Ascending aorta (tissue), 2 donors: Measurements from ENCODE around the gene RABGAP1L. TPM values are rescaled to one million over a fixed set of nuclear protein-coding genes. Genes with fewer than 3 reads are reported as not detected.

Experiments
- DNase-seq, 2 donors: peaks; one replicate each; pipeline ENCODE4 v3.0.0-alpha.2; 2019; ENCODE audit warnings: low spot score in 2 of 2
- H3K27ac ChIP-seq, 2 donors: fragments of 200-600 bp; sonication (generic); one replicate each; pipeline ENCODE4 v1.5.1; 2016 to 2017; ENCODE audit warnings: mild to moderate bottlenecking in 1 of 2
- H3K27me3 ChIP-seq: fragments of 200-600 bp; sonication (generic); one replicate; pipeline ENCODE4 v1.5.1; 2017
- H3K36me3 ChIP-seq, 2 donors: fragments of 200-600 bp; sonication (generic); one replicate each; pipeline ENCODE4 v1.5.1; 2016
- H3K4me1 ChIP-seq, 2 donors: fragments of 200-600 bp; sonication (generic); one replicate each; pipeline ENCODE4 v1.5.1; 2016 to 2017; ENCODE audit warnings: mild to moderate bottlenecking in 1 of 2
- H3K4me3 ChIP-seq, 2 donors: fragments of 200-600 bp; sonication (generic); one replicate each; pipeline ENCODE4 v1.5.1; 2016 to 2017; ENCODE audit warnings: mild to moderate bottlenecking in 1 of 2
- H3K9me3 ChIP-seq, 2 donors: fragments of 200-600 bp; sonication (generic); one replicate each; pipeline ENCODE4 v1.5.1; 2016
- intact Hi-C: fragments of 100-400 bp; cut with DNase I; formaldehyde crosslinking; loops from one replicate; pipeline ENCODE4 v1.15.1; 2023
- total RNA-seq: library from RNA; depleted of rRNA; stranded (reverse); fragments of >200 nt; gene quantifications from one replicate; pipeline ENCODE4 v1.1.0, GENCODE V29; 2016
- TF ChIP-seq, protein P1 (sequence below), 3 experiments: fragments of 200-600 bp in 2 of 3; fragments of 450-650 bp in 1 of 3; sonication (generic) in 2 of 3; IDR thresholded peaks; one replicate each; pipeline ENCODE4 v1.5.1; 2016 to 2019; ENCODE audit warnings: antibody characterized with exemption in 3 of 3, mild to moderate bottlenecking in 1 of 3, moderate library complexity in 1 of 3

RABGAP1L gene
- total RNA-seq, 1 donor from 2014 or later: 48.4 TPM

DNA sequence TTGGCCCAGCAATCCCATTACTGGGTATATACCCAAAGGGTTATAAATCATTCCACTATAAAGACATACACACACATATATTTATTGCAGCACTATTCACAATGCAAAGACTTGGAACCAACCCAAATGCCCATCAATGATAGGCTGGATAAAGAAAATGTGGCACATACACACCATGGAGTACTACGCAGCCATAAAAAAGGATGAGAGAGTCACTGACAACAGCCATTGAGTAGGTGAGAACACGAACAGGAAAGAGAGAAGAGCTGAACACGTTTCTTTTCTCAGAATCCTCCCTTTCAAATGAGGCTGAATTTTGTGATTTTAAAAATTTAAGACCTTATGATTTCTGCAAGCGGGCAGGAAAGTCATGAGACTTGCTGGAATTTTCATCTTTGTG, 10.1 kb upstream of the RABGAP1L start:
- Histone ChIP-seq H3K36me3 (no peaks in the 10 kb centered on the region), H3K27ac (no peak overlapping the region), H3K27me3 (no peaks in the 10 kb centered on the region), H3K4me1 (no peaks in the 10 kb centered on the region), H3K9me3 (no peaks in the 10 kb centered on the region), H3K4me3 (no peak overlapping the region)
- intact Hi-C loops: no loop called here
- TF ChIP-seq, protein P1, sequence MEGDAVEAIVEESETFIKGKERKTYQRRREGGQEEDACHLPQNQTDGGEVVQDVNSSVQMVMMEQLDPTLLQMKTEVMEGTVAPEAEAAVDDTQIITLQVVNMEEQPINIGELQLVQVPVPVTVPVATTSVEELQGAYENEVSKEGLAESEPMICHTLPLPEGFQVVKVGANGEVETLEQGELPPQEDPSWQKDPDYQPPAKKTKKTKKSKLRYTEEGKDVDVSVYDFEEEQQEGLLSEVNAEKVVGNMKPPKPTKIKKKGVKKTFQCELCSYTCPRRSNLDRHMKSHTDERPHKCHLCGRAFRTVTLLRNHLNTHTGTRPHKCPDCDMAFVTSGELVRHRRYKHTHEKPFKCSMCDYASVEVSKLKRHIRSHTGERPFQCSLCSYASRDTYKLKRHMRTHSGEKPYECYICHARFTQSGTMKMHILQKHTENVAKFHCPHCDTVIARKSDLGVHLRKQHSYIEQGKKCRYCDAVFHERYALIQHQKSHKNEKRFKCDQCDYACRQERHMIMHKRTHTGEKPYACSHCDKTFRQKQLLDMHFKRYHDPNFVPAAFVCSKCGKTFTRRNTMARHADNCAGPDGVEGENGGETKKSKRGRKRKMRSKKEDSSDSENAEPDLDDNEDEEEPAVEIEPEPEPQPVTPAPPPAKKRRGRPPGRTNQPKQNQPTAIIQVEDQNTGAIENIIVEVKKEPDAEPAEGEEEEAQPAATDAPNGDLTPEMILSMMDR (IDR thresholded peaks at IDR 0.05): no peak
- DNase-seq: no peak

DNA sequence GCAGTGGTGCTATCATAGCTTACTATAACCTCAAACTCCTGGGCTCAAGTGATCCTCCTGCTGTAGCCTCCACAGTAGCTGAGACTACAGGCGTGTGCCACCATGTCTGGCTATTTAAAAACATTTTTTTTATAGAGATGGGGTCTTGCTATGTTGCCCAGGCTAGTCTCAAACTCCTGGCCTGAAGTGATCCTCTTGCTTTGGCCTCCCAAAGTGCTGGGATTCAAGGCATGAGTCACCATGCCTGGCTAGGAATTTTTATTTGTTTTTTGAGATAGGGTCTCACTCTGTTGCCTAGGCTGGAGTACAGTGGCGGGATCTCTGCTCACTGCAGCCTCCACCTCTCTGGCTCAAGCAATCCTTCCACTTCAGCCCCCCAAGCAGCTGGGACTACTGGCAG, 8.8 kb upstream of the RABGAP1L start:
- Histone ChIP-seq H3K9me3 (no peaks in the 10 kb centered on the region), H3K27me3 (no peaks in the 10 kb centered on the region), H3K4me1 (no peaks in the 10 kb centered on the region), H3K36me3 (no peaks in the 10 kb centered on the region), H3K4me3 (no peak overlapping the region), H3K27ac (no peak overlapping the region)
- TF ChIP-seq, protein P1 (IDR thresholded peaks at IDR 0.05): no peak
- intact Hi-C loops: loop anchor here (10.0 kb wide), 1 partner anchor 844 kb away; the partner anchor contains the start of gene CACYBP
- no peak for DNase-seq

DNA sequence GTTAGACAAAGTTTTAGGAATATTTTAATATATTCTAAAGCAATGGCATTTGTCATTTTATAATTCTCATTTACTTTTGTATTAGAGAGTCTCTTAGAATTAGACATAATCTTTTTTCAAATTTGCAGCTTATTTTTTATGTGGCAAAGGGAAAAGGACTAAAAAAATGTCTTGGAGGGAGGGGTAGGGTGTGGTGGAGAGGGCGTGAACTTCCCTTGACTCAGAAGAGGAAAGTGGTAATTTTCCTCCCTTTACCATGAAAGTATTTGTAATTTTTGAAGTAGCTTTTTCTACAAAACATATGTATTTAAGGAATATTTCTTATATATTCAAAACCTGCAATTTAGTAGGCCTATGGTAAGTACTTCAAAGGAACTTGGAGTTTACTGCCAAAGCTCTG, 6.9 kb upstream of the RABGAP1L start:
- no peaks in the 10 kb centered on the region for H3K36me3 ChIP-seq
- no peak for DNase-seq
- intact Hi-C loops: loop anchor here (10.0 kb wide), 1 partner anchor 842 kb away; the partner anchor contains the start of gene CACYBP

DNA sequence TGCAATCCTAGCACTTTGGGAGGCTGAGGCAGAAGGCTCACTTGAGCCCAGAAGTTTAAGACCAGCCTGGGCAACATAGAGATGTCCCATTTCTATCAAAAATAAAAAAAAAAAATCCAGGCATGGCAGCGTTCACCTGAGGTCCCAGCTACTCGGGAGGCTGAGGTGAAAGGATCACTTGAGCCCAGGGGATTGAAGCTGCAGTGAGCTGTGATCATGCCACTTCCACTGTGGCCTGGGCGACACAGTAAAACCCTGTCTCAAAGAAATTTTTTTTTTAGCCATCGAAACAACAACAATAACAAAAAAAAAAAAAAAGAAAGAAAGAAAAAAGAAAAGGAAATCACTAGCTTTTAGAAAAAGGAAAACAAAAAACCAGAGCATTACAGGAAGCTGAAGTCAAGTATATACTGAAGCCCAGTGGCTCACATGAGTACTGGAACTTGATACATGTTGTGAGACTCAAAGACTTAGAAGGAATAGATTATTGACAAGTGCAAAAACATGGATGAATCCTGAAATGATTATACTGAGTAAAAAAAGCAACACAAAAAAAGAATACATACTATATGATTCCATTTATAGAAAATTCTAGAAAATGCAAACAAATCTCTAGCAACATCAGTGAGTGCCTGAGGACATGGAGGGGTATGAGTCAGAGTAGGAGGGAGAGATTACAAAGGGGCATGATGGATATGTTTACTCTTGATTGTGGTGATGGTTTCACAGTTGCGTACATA, 6.1 kb upstream of the RABGAP1L start:
- H3K36me3 ChIP-seq: no peaks in the 10 kb centered on the region
- H3K27me3 ChIP-seq: no peaks in the 10 kb centered on the region
- TF ChIP-seq, protein P1 (IDR thresholded peaks at IDR 0.05): no peak
- intact Hi-C loops: loop anchor here (10.0 kb wide), 1 partner anchor 842 kb away; the partner anchor contains the start of gene CACYBP
- H3K27ac ChIP-seq: no peak overlapping the region
- no peak overlapping the region for H3K4me3 ChIP-seq
- no peaks in the 10 kb centered on the region for H3K4me1 ChIP-seq
- H3K9me3 ChIP-seq: no peaks in the 10 kb centered on the region
- DNase-seq: no peak

More for the DNA sequence above, 6.9 kb upstream of the RABGAP1L start:
- TF ChIP-seq, protein P1 (IDR thresholded peaks at IDR 0.05): no peak
- H3K27me3 ChIP-seq: no peaks in the 10 kb centered on the region
- no peak overlapping the region for H3K27ac ChIP-seq
- H3K9me3 ChIP-seq: no peaks in the 10 kb centered on the region
- H3K4me1 ChIP-seq: no peaks in the 10 kb centered on the region
- H3K4me3 ChIP-seq: no peak overlapping the region

DNA sequence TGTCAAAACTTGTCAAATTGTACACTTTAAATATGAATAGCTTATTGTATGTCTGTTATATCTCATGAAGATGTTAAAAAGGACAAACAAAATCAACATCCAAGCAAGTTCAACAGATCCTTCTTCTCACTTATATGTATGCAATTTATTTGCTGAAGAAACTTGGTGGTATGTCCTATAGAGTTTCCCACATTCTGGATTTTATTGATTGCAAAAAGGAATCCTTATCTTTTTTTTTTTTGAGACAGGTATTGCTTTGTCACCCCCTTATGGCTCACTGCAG, 5.6 kb upstream of the RABGAP1L start:
- no peak for DNase-seq
- intact Hi-C loops: loop anchor here (10.0 kb wide), 1 partner anchor 841 kb away; the partner anchor contains the start of gene CACYBP
- Histone ChIP-seq H3K27me3 (no peaks in the 10 kb centered on the region), H3K36me3 (no peaks in the 10 kb centered on the region), H3K4me3 (no peak overlapping the region), H3K9me3 (no peaks in the 10 kb centered on the region), H3K4me1 (no peaks in the 10 kb centered on the region), H3K27ac (no peak overlapping the region)
- TF ChIP-seq, protein P1 (IDR thresholded peaks at IDR 0.05): no peak
